Islet of Langerhans (tissue), 1 donor: ENCODE results near the gene ATP11B.
A peak's percentile ranks its signal among the peaks of the same experiment; 100 is the strongest.

Experiments
- FAIRE-seq: peaks from one replicate; lab custom pipeline; 2011; peaks lifted over from hg19 to GRCh38; lab: Jason Lieb, UNC

Gene ATP11B

DNA sequence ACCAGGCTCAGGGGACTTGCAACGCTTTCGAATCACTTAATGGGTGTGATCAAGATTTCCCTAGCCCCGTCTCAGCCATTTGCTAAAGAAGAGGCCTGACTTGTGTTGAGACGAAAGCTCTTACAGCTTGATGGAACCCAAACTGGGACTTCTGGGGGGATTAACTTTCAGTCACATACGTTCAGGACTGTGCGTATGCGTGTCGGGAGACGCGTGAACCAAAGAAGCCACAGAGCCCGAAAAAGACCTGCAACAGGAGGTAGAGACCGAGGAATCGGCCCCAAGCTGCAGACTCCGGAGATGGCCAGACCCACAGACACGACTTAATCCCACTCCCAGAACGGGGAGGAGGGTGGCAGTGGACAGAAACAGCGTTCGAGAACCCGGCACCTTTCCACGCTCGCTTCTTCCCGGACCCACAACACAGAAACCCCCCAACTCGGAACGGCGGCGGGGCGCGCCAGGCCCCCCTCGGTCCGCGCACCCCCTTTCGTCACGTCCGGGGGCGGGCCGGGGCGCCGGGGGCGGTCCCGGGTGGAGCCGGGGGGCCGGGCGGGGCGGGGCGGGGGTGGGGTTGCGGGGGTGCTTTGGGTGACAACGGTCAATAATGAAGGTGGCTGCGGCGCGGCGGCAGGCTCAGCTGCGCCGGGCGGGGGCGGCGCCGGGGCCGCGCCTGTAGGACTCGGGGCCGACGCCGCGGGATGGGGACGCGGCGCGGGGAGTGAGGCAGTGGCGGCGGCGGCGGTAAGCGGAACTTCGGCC, at the start of gene ATP11B:
Gene ATP11B, plus strand, starts transcription at position 604 of the 762 bp plus-strand sequence. CDS start 256 bp downstream, outside the sequence.
- FAIRE-seq = no peak

DNA sequence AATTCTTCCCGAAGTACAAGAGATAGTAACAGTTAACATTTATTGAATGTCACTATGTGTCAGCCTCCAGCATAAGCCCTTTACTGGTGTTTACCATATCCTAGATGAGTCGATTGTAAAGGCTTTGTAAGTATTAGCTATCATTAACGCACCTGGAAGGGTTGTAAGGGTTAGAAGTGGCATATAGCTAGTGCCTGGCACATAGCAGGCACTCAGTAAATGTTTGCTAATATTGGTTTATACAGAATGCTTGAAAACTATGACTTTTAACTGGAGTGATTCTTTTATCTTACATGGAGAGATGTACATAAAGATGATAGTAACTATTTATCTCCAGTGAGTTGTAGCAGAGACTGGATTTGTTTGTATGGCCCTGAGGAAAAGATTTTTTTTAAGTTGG, 46.3 kb upstream of the ATP11B start:
- FAIRE-seq = no peak

DNA sequence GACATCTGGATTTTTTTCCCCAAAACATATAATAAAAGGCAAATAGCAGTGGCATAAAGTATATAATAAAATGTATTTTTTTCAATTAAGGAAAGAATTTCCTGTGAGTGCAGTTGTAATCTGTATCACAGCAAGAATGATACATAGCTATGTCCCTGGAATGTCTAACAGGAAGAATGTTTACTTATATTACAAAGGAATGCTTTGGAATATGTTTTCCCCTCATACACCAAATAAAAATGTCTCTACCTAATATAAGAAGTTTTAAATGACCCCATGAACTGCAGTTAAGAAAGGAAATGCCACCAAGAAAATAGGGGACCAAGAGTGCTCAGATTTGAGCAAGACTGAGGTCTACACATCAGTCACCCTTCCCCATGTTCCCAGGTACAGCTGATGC, 38.0 kb upstream of the ATP11B start:
- FAIRE-seq = no peak

DNA sequence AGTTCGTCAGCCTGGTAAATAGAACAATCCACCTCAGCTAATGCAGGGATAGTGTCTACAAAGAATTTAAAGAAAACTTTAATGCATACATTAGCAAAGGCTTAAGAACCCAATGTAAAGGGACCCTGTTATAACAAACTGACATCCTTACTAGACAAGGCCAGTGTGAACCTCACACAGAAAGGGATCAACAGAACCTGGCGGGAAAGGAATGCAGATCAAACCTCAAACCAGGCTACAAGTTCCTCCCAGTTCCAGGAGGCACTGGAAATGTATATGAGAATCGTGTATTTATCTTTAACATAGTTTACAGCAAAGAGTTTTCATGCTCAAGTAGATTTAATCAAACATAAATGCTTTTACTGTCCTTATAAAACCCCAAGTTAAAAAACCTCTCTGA, 37.6 kb upstream of the ATP11B start:
- FAIRE-seq = no peak

DNA sequence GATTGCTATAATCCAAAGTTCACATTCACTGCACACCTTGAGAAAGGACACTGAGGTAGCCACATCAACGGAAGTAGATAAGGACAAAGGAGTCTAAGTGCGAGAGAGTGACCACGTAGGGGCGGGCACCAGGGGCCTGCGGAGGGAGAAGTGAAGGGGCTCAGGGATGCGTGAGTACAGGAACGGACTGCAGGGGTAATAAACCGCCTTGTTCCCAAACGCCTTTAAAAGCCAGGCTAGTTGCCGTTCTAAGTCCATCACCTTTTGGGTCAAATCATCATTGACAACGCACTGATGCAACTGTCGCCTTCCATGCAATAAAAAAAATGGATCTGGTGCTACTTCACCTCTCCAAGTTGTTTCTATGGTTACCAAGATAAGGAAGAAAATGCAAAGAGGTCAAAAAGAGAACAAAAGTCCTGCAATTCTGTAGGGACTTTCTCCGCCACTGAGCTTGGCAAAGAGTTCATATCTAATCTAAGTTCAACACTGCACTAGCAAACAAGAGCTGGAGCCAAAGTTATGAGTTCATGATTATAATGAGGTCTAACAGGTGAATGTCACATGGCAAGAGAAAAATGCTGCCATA, 32.6 kb upstream of the ATP11B start:
- peak; percentile 38 for FAIRE-seq

DNA sequence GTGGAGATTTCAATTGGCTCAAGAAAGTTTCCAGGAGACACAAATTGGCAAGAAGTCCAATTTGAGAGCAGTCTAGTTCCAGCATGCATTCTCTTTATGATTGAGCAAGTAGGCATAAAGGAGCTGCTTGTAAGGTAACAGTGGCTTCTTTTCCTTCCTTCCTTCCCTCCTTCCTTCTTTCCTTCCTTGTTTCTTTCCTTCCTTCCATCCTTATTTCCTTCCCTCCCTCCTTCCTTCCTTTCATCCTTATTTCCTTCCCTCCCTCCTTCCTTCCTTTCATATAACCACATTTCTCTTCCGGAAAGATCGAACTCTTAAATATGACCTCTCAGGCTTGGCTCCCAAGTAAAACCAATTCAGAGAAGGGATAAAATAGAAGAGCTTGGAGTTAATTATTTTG, 29.4 kb upstream of the ATP11B start:
- FAIRE-seq = no peak

DNA sequence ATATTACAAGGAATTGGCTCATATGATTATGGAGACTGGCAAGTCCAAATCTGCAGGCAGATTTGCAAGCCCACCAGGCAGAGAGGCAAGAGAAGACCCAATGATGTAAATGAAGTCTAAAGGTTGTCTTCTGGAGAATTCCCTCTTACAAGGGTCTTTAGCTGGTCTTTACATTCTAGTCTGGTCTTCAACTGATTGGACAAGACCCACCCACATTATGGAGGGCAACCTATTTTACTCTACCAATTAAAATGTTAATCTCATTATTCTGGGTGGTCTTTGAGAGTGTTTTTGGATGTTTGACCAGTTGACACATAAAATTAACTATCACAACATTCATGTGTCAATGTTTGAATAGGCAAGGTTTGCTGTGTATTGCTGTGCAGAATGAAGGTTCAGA, 28.0 kb upstream of the ATP11B start:
- FAIRE-seq = no peak

DNA sequence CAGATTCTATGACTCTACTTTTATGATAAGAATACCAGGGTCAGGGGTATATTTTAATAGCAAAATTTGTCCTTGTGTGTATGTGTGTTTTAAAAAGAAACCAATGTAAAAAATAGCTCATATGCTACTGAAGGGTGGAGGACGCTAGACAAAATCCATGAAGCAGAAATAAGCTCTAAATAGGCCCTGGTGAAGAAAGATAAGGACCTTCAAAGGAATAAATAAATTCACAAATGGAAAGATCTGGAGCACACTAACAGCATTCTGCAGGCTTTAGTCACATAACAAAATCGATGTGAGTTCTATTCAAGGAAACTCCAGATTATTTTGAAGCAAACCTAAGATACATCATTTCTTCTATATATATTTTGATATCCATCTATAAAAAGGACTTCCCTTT, 27.2 kb upstream of the ATP11B start:
- FAIRE-seq = no peak

DNA sequence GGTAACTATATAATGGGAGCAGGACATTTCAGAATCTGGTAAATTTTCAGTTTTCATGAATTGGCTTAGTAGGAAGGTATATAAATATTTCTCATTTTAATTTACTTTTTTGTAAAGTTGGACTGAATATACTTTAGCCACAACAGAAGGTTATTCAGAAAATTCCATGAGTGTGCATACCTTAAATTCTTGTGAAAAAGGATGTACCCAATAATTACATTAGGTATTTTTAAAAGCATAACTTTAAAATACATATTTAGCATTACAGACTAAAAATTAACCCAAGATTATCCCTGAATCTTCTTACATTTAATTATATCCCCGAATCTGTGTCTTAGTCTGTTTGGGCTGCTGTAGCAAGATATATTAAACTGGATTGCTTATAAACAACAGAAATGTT, 24.9 kb upstream of the ATP11B start:
- FAIRE-seq = no peak

DNA sequence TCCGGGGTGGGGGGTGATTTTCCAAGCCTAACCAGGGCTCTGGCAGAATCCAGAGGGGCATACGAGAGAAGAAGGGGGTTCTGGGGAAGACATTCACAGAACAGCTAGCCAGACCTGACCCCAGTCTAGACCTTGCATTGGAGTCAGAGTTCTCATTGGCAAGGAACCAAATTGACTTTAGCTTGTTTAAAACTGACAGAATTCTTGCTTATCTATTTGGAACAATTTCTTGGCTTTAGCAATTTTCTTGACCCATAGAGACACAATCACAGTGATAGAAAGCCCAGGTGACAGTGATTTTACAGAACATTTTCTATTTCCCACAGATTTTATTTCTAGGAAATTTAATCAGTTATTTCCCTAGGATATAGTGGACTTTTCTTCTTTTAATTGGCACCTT, 23.6 kb upstream of the ATP11B start:
- no peak for FAIRE-seq

DNA sequence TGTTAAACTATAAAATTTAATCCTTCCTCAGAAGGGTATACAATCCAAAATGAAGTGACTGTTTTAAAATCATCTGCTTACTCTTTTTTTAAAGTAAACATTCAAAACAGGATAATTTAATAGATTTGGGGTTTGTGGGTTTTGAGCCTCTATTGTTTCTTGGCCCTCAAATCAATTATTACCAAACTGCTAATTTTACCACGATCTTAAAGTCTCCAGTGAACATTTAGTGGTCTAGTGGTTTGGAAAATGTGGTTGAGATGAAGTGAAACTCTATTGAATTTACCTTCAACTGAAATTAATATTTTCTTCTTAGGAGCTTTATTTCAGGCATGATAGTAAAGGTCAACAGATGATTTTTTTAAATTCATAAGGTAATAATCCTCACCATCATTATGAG, 11.2 kb upstream of the ATP11B start:
- FAIRE-seq = no peak

DNA sequence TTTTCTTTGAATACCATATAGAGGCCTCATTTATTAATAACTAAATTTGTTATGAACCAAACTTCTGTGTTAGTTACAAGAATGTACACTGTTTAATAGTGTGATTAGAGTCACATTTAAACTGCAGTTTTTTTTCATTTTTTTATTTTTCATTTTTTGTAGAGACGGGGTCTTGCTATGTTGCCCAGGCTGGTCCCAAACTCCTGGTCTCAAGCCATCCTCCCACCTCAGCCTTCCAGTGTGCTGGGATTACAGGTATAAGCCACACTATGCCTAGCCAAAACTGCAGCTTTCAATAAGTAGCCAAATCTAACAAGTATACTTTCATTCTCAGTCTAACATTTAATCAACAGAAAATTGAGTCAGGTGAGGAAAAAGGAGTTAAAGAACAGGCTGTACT, 10.2 kb upstream of the ATP11B start:
- FAIRE-seq = no peak

DNA sequence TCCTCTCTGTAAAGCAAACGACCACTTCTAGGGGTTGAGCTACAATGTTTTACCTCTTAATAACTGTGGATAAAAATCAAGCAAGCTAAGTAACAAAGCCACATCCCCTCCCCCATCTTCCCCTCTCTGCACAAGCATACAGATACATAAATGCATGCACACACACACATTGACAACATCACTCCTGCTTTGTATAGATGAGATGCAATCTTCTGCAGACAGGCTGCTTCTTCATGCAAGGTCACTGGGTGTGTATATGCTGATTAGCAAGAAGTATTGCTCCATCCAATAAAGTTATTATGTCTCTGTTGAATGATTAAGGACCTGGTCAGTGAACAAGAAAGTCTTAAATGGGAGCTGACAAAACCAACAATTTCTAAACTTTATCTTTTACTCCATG, 8.8 kb upstream of the ATP11B start:
- no peak for FAIRE-seq

DNA sequence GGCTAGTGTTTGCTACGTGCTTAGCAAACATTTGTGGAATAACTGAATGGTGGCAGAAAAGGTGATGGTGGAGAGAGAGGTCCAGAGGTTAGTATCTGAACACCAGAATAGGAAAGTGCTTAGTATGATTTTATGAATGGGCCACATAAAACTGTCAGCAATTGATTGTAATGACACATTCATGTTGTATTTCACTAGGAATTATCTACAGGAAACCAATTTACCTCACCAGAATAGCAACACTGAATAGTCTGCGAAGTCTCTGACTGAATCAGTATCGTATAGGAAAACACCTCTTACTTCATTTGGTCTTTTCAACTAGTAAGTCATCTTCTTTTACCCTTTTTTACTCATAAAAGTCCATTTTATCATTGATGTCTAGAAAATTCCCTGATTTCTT, 8.2 kb upstream of the ATP11B start:
- no peak for FAIRE-seq

DNA sequence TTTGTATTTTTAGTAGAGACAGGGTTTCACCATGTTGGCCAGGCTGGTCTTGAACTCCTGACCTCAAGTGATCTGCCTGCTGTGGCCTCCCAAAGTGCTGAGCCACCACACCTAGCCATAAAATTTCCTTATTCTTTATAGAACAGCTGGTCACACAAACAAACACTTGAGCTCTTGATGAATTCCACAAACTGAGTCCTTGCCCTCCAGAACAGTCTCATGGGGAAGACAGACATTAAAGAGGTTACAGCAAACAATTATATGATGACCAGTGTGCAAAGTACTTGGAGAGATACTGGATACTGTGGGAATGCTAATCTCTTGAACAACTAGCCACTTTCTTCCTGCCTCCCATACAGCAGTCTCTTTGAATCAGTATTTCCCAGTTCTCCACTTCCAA, 7.5 kb upstream of the ATP11B start:
- FAIRE-seq = no peak

DNA sequence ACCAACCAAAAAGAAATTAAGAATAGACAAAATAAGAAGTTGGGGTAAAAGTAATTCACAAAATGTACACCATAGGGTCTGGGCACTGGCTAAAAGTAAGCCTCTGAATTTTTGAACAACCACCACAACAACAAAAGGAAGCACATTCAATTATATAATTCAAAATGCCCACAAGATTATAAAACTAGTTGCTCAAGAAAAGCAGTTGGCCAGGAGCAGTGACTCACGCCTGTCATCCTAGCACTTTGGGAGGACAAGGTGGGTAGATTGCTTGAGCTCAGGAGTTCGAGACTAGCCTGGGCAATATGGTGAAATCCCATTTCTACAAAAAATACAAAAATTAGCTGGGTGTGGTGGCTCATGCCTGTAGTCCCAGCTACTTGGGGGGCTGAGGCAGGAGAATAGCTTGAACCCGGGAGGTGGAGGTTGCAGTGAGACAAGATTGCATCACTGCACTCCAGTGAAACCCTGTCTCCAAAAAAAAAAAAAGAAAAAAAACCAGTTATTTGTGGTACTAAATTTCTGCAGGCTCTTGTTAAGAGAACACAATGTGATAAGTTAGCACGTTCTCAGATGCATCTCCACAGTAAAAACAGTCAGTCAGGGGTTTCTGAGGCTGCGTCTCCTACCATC, 6.6 kb upstream of the ATP11B start:
- no peak for FAIRE-seq

DNA sequence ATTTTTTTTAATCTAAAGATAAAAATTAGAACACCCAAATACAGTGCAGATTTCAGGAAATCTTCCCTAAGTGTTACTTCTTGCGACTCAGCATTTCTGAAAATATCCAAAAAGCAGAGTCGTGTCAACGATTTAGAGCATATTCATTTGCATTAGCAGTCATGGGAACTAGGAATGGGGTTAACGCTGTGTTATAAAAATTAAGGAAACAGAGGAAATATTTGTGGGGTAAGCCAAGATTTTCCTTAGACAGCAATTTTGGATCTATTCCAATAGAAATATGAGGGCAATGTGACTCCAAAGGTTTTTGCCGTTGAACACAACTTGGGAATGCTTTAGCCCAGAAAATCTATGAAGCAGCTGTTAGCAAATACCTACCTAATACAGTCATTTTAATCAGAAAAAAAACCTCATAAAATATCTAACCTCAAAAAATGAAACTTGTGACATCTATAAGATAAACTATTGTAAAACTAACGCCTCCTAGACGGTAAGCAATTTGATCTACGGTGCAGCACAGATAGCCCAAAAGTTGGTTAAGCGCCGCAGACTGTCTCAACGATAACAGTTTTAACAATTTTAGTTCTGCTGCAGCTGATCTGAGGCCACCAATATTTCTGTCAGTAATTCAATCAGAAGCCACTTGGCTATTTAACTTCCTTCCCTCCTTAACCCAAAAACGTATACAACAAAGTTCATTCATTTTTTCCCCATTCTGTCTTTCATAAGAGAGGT, 5.8 kb upstream of the ATP11B start:
- FAIRE-seq = no peak

DNA sequence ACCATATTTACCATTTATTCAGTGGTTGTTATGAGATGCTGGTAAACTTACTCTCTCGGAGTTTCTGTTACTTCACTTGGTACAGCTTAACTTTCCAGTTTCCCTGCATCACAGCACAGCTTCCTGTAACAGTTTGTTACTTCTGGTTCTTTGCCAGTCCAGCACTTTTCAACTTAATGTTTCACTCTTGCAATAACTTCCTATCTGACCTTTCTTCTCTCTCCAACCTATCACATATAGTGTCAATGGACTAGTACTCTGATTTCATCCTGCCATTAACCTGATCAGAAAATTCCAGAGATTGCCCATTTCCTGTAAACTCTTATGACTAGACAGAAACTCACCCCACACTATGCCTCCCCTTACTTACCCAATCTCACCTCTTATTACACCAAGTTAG, 3.9 kb upstream of the ATP11B start:
- FAIRE-seq = no peak

DNA sequence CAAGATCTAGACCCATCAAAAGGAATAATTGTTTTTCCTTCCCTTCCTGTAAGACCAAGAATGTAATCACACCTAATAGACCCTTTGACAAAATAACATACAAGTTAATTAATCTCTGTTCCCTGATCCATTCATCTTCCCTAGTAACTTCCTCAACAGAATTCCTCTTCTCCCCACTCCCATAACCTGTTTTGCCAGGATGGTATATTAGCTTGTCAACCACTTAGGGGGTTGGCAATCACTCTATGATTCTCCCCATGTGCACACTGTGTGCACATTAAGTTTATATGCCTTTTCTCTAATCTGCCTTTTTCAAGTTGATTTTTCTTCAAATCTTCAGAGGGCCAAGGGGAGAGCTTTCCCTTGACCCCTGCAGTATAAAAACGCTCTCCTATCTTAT, 2.7 kb upstream of the ATP11B start:
- FAIRE-seq = no peak

DNA sequence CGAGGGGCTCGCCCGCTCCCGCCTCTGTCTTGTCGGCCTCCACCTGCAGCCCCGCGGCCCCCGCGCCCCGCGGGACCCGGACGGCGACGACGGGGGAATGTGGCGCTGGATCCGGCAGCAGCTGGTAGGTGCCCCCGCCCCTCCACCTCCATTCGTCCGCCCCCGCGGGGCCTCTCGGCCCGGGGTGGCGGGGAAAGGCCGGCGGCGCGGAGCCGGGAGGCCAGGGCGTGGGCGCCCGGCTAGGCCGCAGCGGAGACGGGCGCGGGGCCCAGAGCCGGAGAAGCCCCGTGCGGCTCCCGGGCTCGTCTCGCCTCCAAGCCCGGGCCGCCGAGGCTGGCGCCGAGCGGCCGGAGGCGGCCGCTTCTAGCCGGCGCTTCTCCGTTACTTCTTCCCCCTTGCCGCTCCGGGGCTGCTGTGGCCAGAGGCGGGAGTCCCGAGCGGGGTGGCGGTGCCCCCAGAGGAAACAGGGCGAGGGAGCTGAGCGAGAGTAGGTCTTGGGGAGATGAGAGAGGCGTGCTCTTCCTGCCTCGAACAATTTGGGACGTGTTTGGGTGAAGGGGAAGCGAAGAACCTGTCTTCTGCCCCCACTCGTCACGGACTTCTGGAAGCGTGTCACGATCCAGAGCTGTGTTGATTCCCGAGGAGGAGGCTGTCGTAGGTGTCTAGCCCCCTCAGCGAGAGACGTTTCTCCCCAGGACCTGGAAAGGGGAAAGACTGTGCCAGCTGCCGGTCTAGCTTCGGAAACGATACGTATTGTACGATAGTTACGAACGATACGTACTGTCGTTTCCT, 555 bp downstream of the ATP11B start:
- FAIRE-seq = no peak

DNA sequence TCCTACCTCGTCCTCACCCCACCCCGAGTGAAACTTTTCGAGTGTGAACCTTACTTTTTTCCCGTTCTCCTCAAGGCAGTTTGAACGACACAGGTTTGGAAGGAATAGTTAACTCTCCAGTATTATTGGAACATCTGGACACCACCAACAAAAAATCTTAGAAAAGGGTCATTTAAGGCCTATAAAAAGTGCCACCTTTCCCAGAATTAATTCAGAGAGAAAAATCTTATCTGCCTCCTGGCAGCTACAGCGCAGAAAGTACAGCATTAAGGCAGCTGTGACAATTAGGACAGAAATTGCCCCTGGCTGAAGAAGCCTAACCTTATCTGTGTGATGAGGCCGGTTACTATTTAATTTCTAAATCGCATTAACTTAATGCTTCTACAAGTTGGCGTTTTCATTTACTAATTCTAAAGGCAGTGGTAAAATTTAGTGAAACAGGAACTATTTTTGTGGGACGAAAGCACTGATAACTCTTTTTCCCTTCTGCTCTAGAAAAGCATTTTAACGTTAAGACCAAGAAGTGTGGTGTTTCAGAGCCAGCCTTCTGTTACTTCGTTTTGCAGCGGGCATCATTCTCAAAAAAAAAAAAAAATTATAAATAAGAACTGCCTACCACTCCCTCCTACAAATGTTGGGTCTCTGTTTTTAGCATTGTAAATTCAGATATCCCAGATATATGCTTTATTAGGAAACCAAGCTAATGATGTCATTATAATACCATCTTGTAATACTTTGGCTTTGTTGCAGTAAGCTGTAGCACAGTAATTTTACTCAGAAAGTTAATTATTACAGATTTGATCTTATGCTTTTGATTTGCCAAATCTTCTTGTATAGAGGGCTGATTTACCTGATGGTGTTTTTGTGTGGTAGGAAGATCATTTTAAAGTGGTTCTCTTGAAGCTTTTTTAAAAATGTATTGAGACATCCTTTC, 1.4 kb downstream of the ATP11B start:
- peak; percentile 55 for FAIRE-seq
